ENCODE data around the gene TBC1D1. TPM values are rescaled to one million over a fixed set of nuclear protein-coding genes. Genes with fewer than 3 reads are reported as not detected.
A peak's percentile ranks its signal among the peaks of the same experiment; 100 is the strongest.

Gene TBC1D1
- total and polyA plus RNA-seq, 8 donors = 53.3 to 78.9 (median 71.1) TPM

GRCh38 chr4:38075370-38076152, 184.7 kb downstream of the TBC1D1 start:
- peak; percentile 65 for ATAC-seq
- H3K4me3 ChIP-seq = no peak overlapping the region
- H3K27ac ChIP-seq = peak overlapping the region; percentile 39 to 85
- no peak for TF ChIP-seq CTCF (IDR thresholded peaks at IDR 0.05)
- H3K4me1 ChIP-seq = peaks cover 0 to 89% of the 10 kb centered on the region in 2 donors
- H3K9me3 ChIP-seq = no peaks in the 10 kb centered on the region
- no peak for DNase-seq
- no peaks in the 10 kb centered on the region for H3K27me3 ChIP-seq
- intact Hi-C loops (cut with DNase I) = no loop called here
- peaks cover 0 to 5% of the 10 kb centered on the region in 2 donors for H3K36me3 ChIP-seq

- DNase-seq = no peak
- Histone ChIP-seq H3K4me1 (peaks cover 0 to 93% of the 10 kb centered on the region in 2 donors), H3K9me3 (no peaks in the 10 kb centered on the region), H3K27me3 (no peaks in the 10 kb centered on the region), H3K4me3 (no peak overlapping the region), H3K36me3 (peaks cover 0 to 5% of the 10 kb centered on the region in 2 donors), H3K27ac (peak overlapping the region; percentile 39 to 85)
- no peak for TF ChIP-seq CTCF (IDR thresholded peaks at IDR 0.05)
- intact Hi-C loops (cut with DNase I) = no loop called here
- ATAC-seq = no peak
Observed at GRCh38 chr4:38076153-38076669, 185.3 kb downstream of the TBC1D1 start.

GRCh38 chr4:38077791-38078489, 187.1 kb downstream of the TBC1D1 start:
- Histone ChIP-seq H3K27ac (peak overlapping the region in 1 of 2 donors; percentile 82), H3K36me3 (peaks cover 0 to 5% of the 10 kb centered on the region in 2 donors), H3K9me3 (no peaks in the 10 kb centered on the region), H3K4me1 (peaks cover 0 to 89% of the 10 kb centered on the region in 2 donors), H3K27me3 (no peaks in the 10 kb centered on the region), H3K4me3 (no peak overlapping the region)
- intact Hi-C loops (cut with DNase I) = no loop called here
- DNase-seq (no peak), ATAC-seq (no peak)
- TF ChIP-seq CTCF (IDR thresholded peaks at IDR 0.05) = no peak

- no peaks in the 10 kb centered on the region for H3K27me3 ChIP-seq
- no peak for TF ChIP-seq CTCF (IDR thresholded peaks at IDR 0.05)
Observed at GRCh38 chr4:38078590-38079421, 187.9 kb downstream of the TBC1D1 start.

More at GRCh38 chr4:38078590-38079421, 187.9 kb downstream of the TBC1D1 start:
- H3K9me3 ChIP-seq = no peaks in the 10 kb centered on the region
- peak; percentile 26 for ATAC-seq
- peaks cover 0 to 81% of the 10 kb centered on the region in 2 donors for H3K4me1 ChIP-seq
- H3K27ac ChIP-seq = peak overlapping the region; percentile 72 to 82
- no peak overlapping the region for H3K4me3 ChIP-seq
- DNase-seq = no peak
- peaks cover 0 to 5% of the 10 kb centered on the region in 2 donors for H3K36me3 ChIP-seq
- intact Hi-C loops (cut with DNase I) = no loop called here

Measured in left lung (tissue), 10 donors.